Left cardiac atrium (tissue), 4 donors: ENCODE measurements around the gene TXNL4B. TPM values are rescaled to one million over a fixed set of nuclear protein-coding genes. Genes with fewer than 3 reads are reported as not detected.

Experiments used
- ATAC-seq, 2 donors: fragments of 200-7000 bp; cut with Tn5 transposase; one replicate each; pipeline ENCODE4 v1.9.1; 2020; ENCODE audit warnings: mild to moderate bottlenecking in 2 of 2, moderate library complexity in 2 of 2
- DNase-seq: peaks from one replicate; pipeline ENCODE4 v3.0.0-alpha.2; 2020
- intact Hi-C, 2 donors: fragments of 100-400 bp; cut with DNase I; formaldehyde crosslinking; loops; one replicate each; pipeline versions ENCODE4 v1.14.1 to v1.15.1; 2022 to 2023
- total RNA-seq, 2 donors: library from RNA; stranded (reverse); fragmentation: NEBNext Ultra II Directional; extraction: Animal tissue kit (Norgen Biotek cat#: 25700); gene quantifications; one replicate each; pipeline ENCODE4 v1.2.1, GENCODE V29; 2021
- donor health status: DM: no; HTN: yes; CAD: no.
- donor health status: DM: no; HTN: yes; CAD: no; lungs with severe emphysema.
- donor health status: DM: yes; HTN: yes; CAD: no.
- donor health status: Dilated cardiomyopathy.

The TXNL4B gene
- total RNA-seq, 2 donors from 2014 or later = 6.5 to 7.8 TPM

GRCh38 chr16:72049110-72049509 is 44.3 kb downstream of the TXNL4B start:
- DNase-seq = no peak
- no peak for ATAC-seq
- intact Hi-C loops = no loop called here

- intact Hi-C loops = no loop called here
- ATAC-seq (no peak), DNase-seq (no peak)
These were observed 48.5 kb downstream of the TXNL4B start for GRCh38 chr16:72044825-72045359.

- DNase-seq = no peak
- intact Hi-C loops = no loop called here
- ATAC-seq = no peak
These were observed 49.1 kb downstream of the TXNL4B start for GRCh38 chr16:72044296-72044695.

GRCh38 chr16:72043539-72043938 is 49.9 kb downstream of the TXNL4B start:
- intact Hi-C loops = no loop called here
- ATAC-seq (no peak), DNase-seq (no peak)

- ATAC-seq = no peak
- intact Hi-C loops = no loop called here
- DNase-seq = no peak
These were observed 50.4 kb downstream of the TXNL4B start for GRCh38 chr16:72043058-72043457.

GRCh38 chr16:72042157-72042660 is 51.2 kb downstream of the TXNL4B start:
- no peak for DNase-seq
- ATAC-seq = peak in 1 of 2 donors; percentile 55
- intact Hi-C loops = no loop called here

- intact Hi-C loops = no loop called here
- ATAC-seq (no peak), DNase-seq (no peak)
These were observed 57.3 kb downstream of the TXNL4B start for GRCh38 chr16:72036098-72036497.

Other genes starting within 250 kb of the TXNL4B start
- gene ATXN1L, start 247.6 kb downstream of the TXNL4B start, total RNA-seq = 10 to 100 TPM; 16.8 to 21.4 TPM
- 1 to 10 TPM; 3.6 to 5.7 TPM for gene ZNF821, start 209.4 kb downstream of the TXNL4B start, total RNA-seq
- gene IST1, start 198.1 kb downstream of the TXNL4B start, total RNA-seq = 100 to 1,000 TPM; 117 to 138 TPM
- under 1 TPM; 0.71 to 0.91 TPM for gene PKD1L3, start 93.2 kb downstream of the TXNL4B start, total RNA-seq
- gene DHODH, start 84.9 kb downstream of the TXNL4B start, total RNA-seq = 10 to 100 TPM; 34.5 to 44.3 TPM
- 100 to 1,000 TPM; 192 to 348 TPM for gene HP, start 39.1 kb downstream of the TXNL4B start, total RNA-seq
- gene HPR, start 30.4 kb downstream of the TXNL4B start, total RNA-seq = 10 to 100 TPM in 1 of 2 donors, 1 to 10 TPM in 1; 9.2 to 18.1 TPM
- 10 to 100 TPM; 33.5 to 45.3 TPM for gene DHX38, start 227 bp upstream of the TXNL4B start, total RNA-seq
- under 1 TPM; 0.32 to 0.42 TPM for gene PMFBP1, start 78.5 kb upstream of the TXNL4B start, total RNA-seq